Chondrocyte (in vitro differentiated cells): Measurements from ENCODE around the gene CNDP2. TPM values are rescaled to one million over a fixed set of nuclear protein-coding genes. Genes with fewer than 3 reads are reported as not detected.

Source experiments
- DNase-seq: peaks from one replicate; pipeline ENCODE4 v3.0.0; 2021; ENCODE audit warnings: mixed read lengths, low spot score
- H3K27ac Mint-ChIP-seq: one replicate; pipeline ENCODE4 v1.8.0; 2021; ENCODE audit warnings: mild to moderate bottlenecking, moderate library complexity, mixed read lengths; ENCODE audit not compliant: unreplicated experiment
- H3K27me3 Mint-ChIP-seq: 2 replicates; pipeline ENCODE4 v1.8.0; 2021; ENCODE audit warnings: low read depth, mixed read lengths
- H3K36me3 Mint-ChIP-seq: 2 replicates; pipeline ENCODE4 v1.8.0; 2021; ENCODE audit warnings: low read depth, mixed read lengths
- H3K4me1 Mint-ChIP-seq: 2 replicates; pipeline ENCODE4 v1.8.0; 2021; ENCODE audit warnings: low read depth, mild to moderate bottlenecking, mixed read lengths
- H3K4me3 Mint-ChIP-seq: one replicate; pipeline ENCODE4 v1.8.0; 2021; ENCODE audit warnings: mild to moderate bottlenecking, moderate library complexity, mixed read lengths; ENCODE audit not compliant: unreplicated experiment
- H3K9me3 Mint-ChIP-seq: 2 replicates; pipeline ENCODE4 v1.8.0; 2021; ENCODE audit warnings: low read depth, mixed read lengths
- total RNA-seq: library from RNA; stranded (reverse); gene quantifications from 3 replicates; pipeline ENCODE4 v1.2.1, GENCODE V29; 2021
- TF ChIP-seq, protein P1 (sequence below): fragments of 200-600 bp; sonication (generic); IDR thresholded peaks from 2 replicates; pipeline ENCODE4 v1.5.0; 2021; ENCODE audit warnings: antibody characterized with exemption, mild to moderate bottlenecking, moderate library complexity

Gene CNDP2
- total RNA-seq, 1 donor from 2014 or later, result 58.6 TPM

DNA sequence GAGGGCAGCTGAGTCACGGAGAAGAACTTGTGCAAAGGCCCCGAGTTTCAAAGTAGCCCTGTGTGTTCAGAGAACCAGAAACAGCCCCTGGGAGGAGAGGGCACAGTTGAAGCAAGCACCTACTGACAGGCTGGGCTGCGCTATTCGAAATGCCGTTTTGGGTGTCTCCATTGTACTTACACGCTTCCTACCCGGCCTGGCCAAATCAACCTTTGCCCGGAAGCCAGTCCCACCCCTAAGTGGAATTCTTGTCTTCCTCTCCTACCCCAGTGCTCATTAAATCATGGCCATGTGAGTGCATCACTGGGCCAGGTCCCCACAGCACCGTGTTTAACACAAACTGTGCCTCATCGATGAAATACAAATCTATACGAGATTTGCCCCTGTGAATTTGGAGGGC is 45.0 kb upstream of the CNDP2 start:
- Mint-ChIP-seq H3K4me3 (no peak overlapping the region), H3K27me3 (peaks cover 43% of the 10 kb centered on the region), H3K36me3 (no peaks in the 10 kb centered on the region), H3K4me1 (no peaks in the 10 kb centered on the region), H3K9me3 (no peaks in the 10 kb centered on the region), H3K27ac (no peak overlapping the region)
- DNase-seq, result no peak
- TF ChIP-seq, protein P1, sequence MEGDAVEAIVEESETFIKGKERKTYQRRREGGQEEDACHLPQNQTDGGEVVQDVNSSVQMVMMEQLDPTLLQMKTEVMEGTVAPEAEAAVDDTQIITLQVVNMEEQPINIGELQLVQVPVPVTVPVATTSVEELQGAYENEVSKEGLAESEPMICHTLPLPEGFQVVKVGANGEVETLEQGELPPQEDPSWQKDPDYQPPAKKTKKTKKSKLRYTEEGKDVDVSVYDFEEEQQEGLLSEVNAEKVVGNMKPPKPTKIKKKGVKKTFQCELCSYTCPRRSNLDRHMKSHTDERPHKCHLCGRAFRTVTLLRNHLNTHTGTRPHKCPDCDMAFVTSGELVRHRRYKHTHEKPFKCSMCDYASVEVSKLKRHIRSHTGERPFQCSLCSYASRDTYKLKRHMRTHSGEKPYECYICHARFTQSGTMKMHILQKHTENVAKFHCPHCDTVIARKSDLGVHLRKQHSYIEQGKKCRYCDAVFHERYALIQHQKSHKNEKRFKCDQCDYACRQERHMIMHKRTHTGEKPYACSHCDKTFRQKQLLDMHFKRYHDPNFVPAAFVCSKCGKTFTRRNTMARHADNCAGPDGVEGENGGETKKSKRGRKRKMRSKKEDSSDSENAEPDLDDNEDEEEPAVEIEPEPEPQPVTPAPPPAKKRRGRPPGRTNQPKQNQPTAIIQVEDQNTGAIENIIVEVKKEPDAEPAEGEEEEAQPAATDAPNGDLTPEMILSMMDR, result no peak

DNA sequence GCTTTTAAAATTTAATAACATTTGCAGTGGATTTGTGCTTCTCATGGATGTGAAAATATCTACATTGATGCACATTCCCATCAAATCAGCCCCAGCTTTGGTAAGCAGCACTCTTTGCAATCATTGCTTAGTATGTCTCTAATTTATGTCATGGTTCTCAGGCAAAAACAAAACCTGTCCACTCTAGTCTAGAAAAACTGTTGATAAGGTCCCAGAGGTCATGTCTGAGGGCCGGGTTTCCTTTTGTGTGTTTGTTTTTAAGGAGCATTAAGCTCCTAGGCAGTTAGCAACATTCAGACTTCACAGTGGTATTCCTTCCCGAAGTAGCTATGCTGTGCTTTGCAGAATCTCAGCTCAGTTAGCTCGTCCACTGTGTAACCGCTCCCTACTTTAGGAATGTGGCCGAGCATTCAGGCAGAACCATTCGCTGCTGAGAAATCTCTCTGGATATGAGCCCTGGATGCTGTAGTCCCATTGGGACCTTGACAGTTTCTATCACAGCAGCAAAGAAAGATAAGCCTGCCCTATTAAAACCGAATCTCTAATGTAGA is 43.1 kb upstream of the CNDP2 start:
- H3K36me3 Mint-ChIP-seq, result no peaks in the 10 kb centered on the region
- no peaks in the 10 kb centered on the region for H3K9me3 Mint-ChIP-seq
- no peak overlapping the region for H3K27ac Mint-ChIP-seq
- no peak overlapping the region for H3K4me3 Mint-ChIP-seq
- TF ChIP-seq, protein P1, result no peak
- peaks cover 51% of the 10 kb centered on the region for H3K27me3 Mint-ChIP-seq
- H3K4me1 Mint-ChIP-seq, result peaks cover 3% of the 10 kb centered on the region
- no peak for DNase-seq

DNA sequence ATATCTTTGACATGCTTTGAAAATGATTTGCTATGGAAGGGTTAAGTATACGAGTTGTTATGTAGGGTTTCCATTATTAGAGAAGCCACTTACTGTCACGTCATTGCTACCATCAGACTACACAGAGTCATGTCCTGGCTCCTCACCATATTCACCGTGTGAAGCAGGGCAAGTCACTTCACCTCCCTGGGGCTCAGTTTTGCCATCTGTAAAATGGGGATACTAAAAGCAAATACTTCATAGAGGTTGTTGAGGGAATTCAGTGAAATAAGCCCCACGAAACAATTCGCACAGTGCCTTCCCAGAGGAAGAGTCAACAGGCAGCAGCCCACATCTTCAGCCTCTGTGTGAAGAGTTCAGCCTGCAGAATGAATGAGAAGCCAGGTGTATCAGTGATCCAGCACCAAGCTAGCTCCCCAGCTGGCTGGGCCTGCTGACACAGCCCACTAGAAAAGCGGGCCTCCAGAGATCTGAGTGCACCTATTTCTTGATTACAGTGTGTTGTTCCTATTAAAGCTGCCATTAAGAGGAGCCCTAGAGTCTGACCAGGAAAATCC is 42.4 kb upstream of the CNDP2 start:
- H3K27me3 Mint-ChIP-seq, result peaks cover 58% of the 10 kb centered on the region

DNA sequence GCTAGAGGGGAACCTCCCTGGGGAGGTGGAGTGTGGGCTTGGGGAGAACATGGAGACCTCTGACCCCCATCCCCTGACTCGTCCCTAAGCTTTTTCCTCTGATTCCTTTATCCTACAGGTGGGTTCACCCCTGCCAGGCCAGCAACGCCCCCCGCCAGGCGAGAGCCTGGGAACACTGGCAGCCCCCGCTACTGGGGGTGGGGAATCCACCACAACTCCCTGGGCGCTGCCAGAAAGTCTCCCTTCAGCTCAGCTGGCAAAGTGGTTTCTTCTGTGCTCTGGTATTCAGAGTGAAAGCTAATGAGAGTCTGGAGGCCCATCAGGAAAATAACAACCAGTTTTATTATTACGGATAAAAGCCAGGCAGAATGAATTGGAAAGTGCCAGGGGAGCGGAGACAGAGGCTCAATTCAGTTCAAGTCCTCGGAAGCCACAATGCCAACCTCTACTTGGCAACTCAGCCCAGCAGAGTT is 41.8 kb upstream of the CNDP2 start:
- TF ChIP-seq, protein P1, result no peak
- Mint-ChIP-seq H3K4me1 (peaks cover 3% of the 10 kb centered on the region), H3K9me3 (no peaks in the 10 kb centered on the region), H3K4me3 (no peak overlapping the region), H3K36me3 (no peaks in the 10 kb centered on the region), H3K27ac (no peak overlapping the region), H3K27me3 (peaks cover 61% of the 10 kb centered on the region)
- no peak for DNase-seq

More for the DNA sequence above, 42.4 kb upstream of the CNDP2 start:
- DNase-seq, result no peak
- H3K9me3 Mint-ChIP-seq, result no peaks in the 10 kb centered on the region
- TF ChIP-seq, protein P1, result no peak
- H3K36me3 Mint-ChIP-seq, result no peaks in the 10 kb centered on the region
- peaks cover 3% of the 10 kb centered on the region for H3K4me1 Mint-ChIP-seq
- no peak overlapping the region for H3K27ac Mint-ChIP-seq
- H3K4me3 Mint-ChIP-seq, result no peak overlapping the region

DNA sequence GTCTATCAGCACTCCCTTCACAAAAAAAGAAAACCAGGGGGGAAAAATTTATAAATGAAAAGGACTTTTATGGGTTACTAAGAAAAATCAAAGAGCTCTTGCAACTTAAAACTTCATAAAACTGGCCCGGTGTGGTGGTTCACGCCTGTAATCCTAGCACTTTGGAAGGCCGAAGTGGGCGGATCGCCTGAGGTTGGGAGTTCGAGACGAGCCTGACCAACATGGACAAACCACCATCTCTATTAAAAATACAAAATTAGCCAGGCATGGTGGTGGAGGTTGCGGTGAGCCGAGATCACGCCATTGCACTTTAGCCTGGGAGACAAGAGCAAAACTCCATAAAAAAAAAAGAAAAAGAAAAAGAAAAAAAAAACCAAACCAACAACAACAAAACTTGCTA is 40.8 kb upstream of the CNDP2 start:
- H3K36me3 Mint-ChIP-seq, result no peaks in the 10 kb centered on the region
- peaks cover 3% of the 10 kb centered on the region for H3K4me1 Mint-ChIP-seq
- no peak for DNase-seq
- H3K4me3 Mint-ChIP-seq, result no peak overlapping the region
- H3K27ac Mint-ChIP-seq, result no peak overlapping the region
- peaks cover 71% of the 10 kb centered on the region for H3K27me3 Mint-ChIP-seq
- TF ChIP-seq, protein P1, result no peak
- no peaks in the 10 kb centered on the region for H3K9me3 Mint-ChIP-seq
